Amniotic epithelial cell (primary cell): ENCODE data around the gene OPCML.

ENCODE experiments used
- DNase-seq: peaks from one replicate; pipeline ENCODE4 v3.0.0-alpha.2; 2010; ENCODE audit warnings: low read depth

The OPCML gene

GRCh38 chr11:132886335-132886734 is 646.0 kb downstream of the OPCML start:
- DNase-seq: no peak

DNA sequence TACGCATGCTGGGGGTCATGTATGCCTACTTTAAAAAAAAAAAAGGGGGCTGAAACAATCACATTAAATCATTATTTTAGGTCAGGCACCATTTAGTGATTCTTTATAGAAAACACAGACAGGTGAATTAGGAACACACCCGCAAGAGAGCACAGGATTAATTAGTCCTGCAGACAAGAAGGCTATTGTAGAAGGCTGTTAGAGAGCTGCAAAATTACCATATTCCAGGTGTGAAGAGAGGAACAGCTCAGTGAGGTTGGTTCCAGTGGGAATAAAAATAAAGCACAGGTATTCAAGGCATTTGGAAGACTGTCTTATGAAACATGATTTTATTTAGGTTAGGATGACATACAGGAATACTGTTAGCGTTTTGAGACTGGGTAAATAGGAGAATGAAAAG is 649.1 kb downstream of the OPCML start:
- no peak for DNase-seq

GRCh38 chr11:132881622-132882021 is 650.7 kb downstream of the OPCML start:
- DNase-seq: no peak

DNA sequence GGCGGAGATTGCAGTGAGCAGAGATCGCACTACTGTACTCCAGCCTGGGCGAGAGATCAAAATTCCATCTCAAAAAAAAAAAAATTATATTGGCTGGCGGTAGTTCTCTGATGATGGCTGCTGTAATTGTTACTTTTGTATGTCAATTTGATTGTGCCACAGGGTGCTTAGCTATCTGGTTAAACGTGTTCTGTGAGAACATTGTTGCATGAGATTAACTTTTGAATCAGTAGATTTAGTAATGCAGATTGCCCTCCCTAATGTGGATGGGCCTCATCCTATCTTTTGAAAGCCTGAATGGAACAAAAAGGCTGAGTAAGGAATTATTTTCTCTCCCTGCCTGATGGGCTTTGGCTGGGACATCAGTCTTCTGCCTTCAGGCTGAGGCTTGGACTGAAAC is 654.2 kb downstream of the OPCML start:
- no peak for DNase-seq

GRCh38 chr11:132876705-132877104 is 655.6 kb downstream of the OPCML start:
- DNase-seq: no peak

DNA sequence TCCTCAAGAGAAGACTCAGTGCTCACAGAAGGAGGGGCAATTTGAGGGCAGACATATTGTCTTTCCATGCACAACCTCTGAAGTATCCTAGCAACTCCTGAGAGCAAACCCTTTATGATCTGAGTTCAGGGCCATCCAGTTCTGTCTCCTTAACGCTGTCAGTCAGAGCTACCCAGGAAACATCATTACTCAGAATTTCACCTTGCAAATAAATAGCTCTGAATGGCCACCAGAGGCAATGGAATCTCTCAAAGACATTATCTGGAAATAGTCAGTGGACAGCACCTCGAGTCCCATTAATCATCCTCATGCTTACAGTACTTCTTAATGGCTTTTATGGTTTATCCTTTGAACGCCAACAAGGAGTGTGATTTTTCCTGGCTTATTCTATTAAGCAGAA is 656.1 kb downstream of the OPCML start:
- no peak for DNase-seq

GRCh38 chr11:132874638-132875037 is 657.7 kb downstream of the OPCML start:
- DNase-seq: no peak

- DNase-seq: no peak
These were observed 658.5 kb downstream of the OPCML start for GRCh38 chr11:132873841-132874240.

GRCh38 chr11:132872211-132872610 is 660.1 kb downstream of the OPCML start:
- DNase-seq: no peak

GRCh38 chr11:132866783-132867545 is 665.3 kb downstream of the OPCML start:
- DNase-seq: no peak

DNA sequence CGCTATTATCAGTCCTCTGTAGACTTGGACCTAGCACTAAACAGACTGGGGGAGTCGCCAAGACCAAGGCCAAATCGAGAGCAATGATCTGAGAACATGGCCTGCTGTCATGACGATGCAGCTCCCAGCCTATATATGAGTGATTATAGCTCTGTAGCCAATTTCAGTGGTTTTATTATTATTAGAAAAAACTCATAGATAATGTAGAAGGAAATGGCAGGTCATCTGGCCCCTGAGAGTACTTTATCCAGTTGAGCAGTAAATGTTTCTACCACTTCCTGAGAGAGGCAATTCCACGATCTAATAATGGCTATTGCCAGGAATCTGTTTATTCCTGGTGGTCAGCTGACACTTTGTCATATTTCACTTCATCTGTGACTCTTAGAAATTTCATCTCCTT is 666.7 kb downstream of the OPCML start:
- no peak for DNase-seq

DNA sequence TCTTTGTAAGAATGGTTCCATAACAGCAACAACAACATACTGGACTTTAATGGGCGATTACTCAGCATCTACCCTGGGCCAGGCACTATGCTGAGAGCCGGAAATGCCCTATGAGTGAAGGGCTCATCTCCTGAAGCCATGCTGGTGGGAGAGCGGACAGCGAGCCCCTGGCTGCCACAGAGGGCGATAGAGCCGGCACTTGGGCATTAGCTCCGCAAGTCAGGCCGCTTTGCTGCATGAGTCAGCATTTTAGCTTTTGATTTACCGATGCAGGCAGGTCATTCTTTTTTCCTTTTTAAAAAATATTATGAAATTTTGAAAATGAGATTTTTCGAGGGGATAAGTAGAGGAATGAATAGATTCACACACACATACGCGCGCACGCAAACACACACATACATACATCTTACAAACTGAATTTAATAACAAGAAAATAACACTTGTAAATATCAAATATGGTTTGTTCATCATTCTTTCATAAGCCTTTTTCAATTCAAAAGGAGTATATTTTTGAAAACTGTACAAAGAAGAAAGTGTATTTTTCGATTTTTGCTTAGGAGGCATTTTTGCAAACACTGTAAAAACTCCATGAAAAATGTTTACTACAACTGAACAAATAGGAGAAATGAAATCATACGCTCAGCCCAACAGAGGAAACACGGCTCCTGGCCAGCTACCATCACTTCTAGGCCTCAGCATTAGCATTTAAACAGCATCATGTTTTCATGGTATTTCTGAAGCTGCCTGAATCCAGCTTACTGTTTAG is 667.3 kb downstream of the OPCML start:
- no peak for DNase-seq

GRCh38 chr11:132862933-132863332 is 669.4 kb downstream of the OPCML start:
- no peak for DNase-seq

DNA sequence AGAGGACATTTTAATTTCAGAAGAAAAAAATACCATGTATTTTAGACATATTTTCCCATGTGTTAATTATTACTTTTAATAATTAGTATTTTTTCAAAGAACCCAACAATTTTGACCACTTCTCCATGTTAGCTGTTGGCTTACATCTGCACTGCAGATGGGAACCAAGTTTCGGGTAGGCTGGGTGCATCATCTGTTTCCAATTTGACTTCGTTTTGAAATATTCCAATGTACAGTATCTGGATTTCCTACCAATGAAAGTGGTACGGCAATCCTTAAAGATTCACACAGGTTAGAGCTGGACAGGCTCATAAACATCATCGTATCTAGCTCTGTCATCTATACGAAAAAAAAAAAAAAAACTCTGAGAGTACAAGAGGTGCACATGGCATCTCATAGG is 670.2 kb downstream of the OPCML start:
- no peak for DNase-seq

DNA sequence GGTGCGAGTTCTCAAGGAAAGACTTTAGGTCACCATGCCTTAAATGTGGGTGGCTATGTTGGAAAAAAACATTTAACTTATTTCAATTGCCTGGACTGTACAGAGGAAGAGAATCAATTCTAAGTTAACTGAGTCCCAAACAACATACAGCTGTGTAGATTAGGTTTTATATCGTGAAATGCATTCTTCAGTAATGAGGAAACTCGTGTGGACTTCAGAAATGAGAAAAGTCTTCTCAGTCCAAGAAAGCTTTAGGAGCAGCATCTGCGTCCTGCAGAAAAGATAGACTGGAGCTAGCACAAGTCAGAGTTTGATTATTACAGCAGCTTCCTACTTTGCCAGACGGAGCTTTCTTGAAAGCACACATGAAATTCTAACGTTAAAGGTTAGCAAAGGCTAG is 673.0 kb downstream of the OPCML start:
- DNase-seq: no peak

DNA sequence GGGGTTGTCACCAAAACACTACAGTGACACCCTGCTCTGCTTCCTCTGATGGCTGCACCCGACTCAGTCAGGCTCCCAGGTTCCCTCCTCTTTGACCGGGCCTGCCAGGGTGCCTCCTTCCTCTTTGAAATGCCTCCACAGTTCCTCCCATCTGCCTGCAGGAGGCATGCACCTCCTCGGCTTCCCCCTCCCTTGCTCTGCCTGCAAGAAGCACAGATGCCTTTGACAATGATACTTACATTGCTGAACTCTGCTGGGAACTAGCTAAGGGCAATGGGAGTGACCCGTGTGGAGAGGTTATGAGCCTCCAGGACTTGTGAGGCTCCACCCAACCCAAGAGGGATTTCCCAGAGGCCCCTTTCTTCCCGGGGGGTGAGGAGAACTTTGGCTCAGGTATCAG is 674.1 kb downstream of the OPCML start:
- DNase-seq: no peak

DNA sequence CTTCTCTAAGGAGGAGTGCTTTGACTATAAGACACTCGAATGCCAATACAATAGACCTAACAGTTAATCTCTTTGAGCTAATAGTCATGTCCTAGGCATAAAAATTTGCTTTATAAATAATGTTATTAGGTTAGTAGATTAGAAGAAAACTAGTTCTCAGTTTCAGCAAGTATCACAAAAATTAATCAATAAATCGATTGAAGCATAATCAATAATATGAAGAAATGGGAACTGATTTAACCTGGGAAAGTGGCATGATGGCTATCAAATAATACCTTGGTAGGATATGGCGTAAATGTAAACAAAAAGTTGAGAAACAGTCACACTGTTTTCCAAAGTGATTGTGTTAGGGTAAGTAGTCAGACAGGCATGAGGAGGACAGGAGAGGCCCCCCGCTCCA is 676.3 kb downstream of the OPCML start:
- DNase-seq: no peak

- no peak for DNase-seq
These were observed 676.8 kb downstream of the OPCML start for GRCh38 chr11:132855516-132855915.

DNA sequence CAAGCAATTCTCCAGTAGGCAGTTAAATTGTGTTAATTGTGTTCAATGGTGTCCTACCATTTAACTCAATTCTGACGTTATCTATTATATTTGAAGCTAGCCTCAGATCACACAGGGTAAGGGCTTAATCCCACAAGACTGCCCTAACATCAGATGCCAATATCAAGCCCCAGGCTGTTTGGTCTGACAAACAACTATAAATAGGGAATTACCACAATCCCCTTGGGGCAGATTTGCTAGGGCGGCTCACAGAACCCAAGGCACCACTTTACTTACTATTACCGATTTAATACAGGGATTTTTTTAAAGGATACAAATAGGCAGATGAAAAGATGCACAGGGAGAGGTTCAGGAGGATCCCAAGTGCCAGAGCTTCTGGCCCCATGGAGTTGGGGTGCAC is 678.4 kb downstream of the OPCML start:
- DNase-seq: no peak

GRCh38 chr11:132852361-132852760 is 679.9 kb downstream of the OPCML start:
- no peak for DNase-seq

DNA sequence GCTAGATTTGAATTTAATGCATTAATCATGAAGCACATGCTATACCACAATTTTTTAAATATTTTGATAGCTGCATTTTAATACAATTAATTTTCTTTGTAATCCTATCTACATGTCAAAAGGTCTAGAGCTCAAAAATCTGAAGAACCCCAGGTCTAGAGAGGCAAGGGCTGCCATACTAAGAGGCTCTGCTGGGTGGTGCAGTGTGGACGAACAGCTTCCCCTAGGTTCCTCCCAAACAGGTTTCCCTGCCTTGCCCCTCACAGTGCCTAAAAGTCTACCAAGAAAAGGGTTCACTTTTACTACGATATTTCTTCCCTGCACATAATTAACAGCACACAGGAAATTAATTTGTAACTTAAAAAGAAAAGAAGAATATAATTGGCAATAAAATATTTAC is 681.1 kb downstream of the OPCML start:
- DNase-seq: no peak

- DNase-seq: no peak
These were observed 682.0 kb downstream of the OPCML start for GRCh38 chr11:132850266-132850665.

DNA sequence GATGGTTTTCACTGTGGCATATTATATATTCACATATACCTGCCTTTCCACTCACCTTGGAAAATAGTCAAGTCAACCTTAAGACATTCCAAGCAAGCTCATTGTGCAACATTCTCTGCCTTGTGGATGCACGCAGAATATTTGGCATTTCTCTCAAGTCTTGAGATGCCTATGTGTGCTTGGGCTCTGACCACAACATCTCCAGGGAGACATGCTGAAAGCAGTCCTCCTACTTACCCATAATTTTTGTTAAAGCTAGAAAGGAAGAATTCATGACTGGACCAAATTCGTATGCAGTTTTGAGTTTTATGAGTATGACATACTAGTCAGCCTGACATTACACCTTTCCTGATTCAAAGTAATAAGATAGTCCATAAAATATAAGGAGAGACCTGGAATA is 684.0 kb downstream of the OPCML start:
- no peak for DNase-seq

- no peak for DNase-seq
These were observed 686.2 kb downstream of the OPCML start for GRCh38 chr11:132846075-132846474.
